ENCODE data around the gene TCF7. TPM values are rescaled to one million over a fixed set of nuclear protein-coding genes. Genes with fewer than 3 reads are reported as not detected.
A peak's percentile ranks its signal among the peaks of the same experiment; 100 is the strongest.

TCF7 gene
- total and polyA plus RNA-seq, 2 of the 13 experiments (the other 11 are each of a cell fraction or from before 2014, with no cell fraction given), result 6.3 to 6.8 TPM

GRCh38 chr5:134098690-134099089, 15.8 kb upstream of the TCF7 start (continued):
- TF ChIP-seq ZNF205 (CRISPR knock-in tag; IDR thresholded peaks at IDR 0.05) (peak; percentile 55; the same call in 1 of the 2 replicates), CEBPB (IDR thresholded peaks at IDR 0.05; ENCODE audit: borderline replicate concordance, low read depth, low read length) (peak; percentile 60; the same call in 1 of the 2 replicates), CREM (IDR thresholded peaks at IDR 0.05) (peak; percentile 83), CREM (CRISPR knock-in tag; IDR thresholded peaks at IDR 0.05) (no peak), U2AF1 (optimal IDR thresholded peaks at IDR 0.05; ENCODE audit: low read depth, low read length) (no peak), HNRNPLL (IDR thresholded peaks at IDR 0.05; ENCODE audit: low read depth, low read length, poor library complexity, severe bottlenecking) (no peak), GATA4 (IDR thresholded peaks at IDR 0.05; ENCODE audit: borderline replicate concordance, low read depth) (no peak), HNF4G (IDR thresholded peaks at IDR 0.05; ENCODE audit: borderline replicate concordance, low read depth, low read length) (peak; percentile 100), HNF4G (CRISPR knock-in tag; IDR thresholded peaks at IDR 0.05; ENCODE audit: borderline replicate concordance, low read depth) (peak; percentile 99), ZNF282 (IDR thresholded peaks at IDR 0.05; ENCODE audit: partially characterized antibody) (no peak), ETV6 (CRISPR knock-in tag; conservative IDR thresholded peaks at IDR 0.05) (0 out of 2 replicates have a peak, but pooled peaks have one; percentile 51), RERE (CRISPR knock-in tag; IDR thresholded peaks at IDR 0.05; ENCODE audit: low read depth) (peak; percentile 70), ZNF432 (CRISPR knock-in tag; IDR thresholded peaks at IDR 0.05; ENCODE audit: borderline replicate concordance) (no peak), ZNF614 (CRISPR knock-in tag; IDR thresholded peaks at IDR 0.05; ENCODE audit: borderline replicate concordance) (0 out of 2 replicates have a peak, but pooled peaks have one; percentile 48), ZNF749 (CRISPR knock-in tag; IDR thresholded peaks at IDR 0.05; ENCODE audit: borderline replicate concordance) (peak; percentile 52; the same call in 1 of the 2 replicates), BCL6 (CRISPR knock-in tag; IDR thresholded peaks at IDR 0.05) (peak; percentile 96), NR2F2 (IDR thresholded peaks at IDR 0.05; ENCODE audit: borderline replicate concordance, low read depth) (peak; percentile 77)
- TF ChIP-seq, protein P1, sequence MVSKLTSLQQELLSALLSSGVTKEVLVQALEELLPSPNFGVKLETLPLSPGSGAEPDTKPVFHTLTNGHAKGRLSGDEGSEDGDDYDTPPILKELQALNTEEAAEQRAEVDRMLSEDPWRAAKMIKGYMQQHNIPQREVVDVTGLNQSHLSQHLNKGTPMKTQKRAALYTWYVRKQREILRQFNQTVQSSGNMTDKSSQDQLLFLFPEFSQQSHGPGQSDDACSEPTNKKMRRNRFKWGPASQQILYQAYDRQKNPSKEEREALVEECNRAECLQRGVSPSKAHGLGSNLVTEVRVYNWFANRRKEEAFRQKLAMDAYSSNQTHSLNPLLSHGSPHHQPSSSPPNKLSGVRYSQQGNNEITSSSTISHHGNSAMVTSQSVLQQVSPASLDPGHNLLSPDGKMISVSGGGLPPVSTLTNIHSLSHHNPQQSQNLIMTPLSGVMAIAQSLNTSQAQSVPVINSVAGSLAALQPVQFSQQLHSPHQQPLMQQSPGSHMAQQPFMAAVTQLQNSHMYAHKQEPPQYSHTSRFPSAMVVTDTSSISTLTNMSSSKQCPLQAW (CRISPR knock-in tag; IDR thresholded peaks at IDR 0.05), result peak; percentile 89
- TF ChIP-seq, protein P2, sequence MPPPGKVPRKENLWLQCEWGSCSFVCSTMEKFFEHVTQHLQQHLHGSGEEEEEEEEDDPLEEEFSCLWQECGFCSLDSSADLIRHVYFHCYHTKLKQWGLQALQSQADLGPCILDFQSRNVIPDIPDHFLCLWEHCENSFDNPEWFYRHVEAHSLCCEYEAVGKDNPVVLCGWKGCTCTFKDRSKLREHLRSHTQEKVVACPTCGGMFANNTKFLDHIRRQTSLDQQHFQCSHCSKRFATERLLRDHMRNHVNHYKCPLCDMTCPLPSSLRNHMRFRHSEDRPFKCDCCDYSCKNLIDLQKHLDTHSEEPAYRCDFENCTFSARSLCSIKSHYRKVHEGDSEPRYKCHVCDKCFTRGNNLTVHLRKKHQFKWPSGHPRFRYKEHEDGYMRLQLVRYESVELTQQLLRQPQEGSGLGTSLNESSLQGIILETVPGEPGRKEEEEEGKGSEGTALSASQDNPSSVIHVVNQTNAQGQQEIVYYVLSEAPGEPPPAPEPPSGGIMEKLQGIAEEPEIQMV (CRISPR knock-in tag; IDR thresholded peaks at IDR 0.05; ENCODE audit: low read depth), result 0 out of 2 replicates have a peak, but pooled peaks have one; percentile 71
- TF ChIP-seq, protein P3, sequence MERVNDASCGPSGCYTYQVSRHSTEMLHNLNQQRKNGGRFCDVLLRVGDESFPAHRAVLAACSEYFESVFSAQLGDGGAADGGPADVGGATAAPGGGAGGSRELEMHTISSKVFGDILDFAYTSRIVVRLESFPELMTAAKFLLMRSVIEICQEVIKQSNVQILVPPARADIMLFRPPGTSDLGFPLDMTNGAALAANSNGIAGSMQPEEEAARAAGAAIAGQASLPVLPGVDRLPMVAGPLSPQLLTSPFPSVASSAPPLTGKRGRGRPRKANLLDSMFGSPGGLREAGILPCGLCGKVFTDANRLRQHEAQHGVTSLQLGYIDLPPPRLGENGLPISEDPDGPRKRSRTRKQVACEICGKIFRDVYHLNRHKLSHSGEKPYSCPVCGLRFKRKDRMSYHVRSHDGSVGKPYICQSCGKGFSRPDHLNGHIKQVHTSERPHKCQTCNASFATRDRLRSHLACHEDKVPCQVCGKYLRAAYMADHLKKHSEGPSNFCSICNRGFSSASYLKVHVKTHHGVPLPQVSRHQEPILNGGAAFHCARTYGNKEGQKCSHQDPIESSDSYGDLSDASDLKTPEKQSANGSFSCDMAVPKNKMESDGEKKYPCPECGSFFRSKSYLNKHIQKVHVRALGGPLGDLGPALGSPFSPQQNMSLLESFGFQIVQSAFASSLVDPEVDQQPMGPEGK (CRISPR knock-in tag; IDR thresholded peaks at IDR 0.05), result peak; percentile 93

Data from HepG2 (cell line).